Renal pelvis (tissue), 4 donors: ENCODE results near the gene MAMLD1. TPM values are rescaled to one million over a fixed set of nuclear protein-coding genes. Genes with fewer than 3 reads are reported as not detected.

Experiments
- DNase-seq: peaks from one replicate; pipeline ENCODE4 v3.0.0-alpha.2; 2013
- polyA plus RNA-seq, 3 donors: library from polyadenylated mRNA; unstranded; fragments of 120-200 nt; gene quantifications; one replicate each; pipeline ENCODE4 v1.2.1, GENCODE V29; 2013; ENCODE audit not compliant: insufficient read length in 3 of 3

Gene MAMLD1
- polyA plus RNA-seq, 3 donors = 6.8 to 7.5 (median 6.8) TPM

GRCh38 chrX:150530821-150531220, 167.7 kb downstream of the MAMLD1 start:
- no peak for DNase-seq

- DNase-seq = no peak
Measured at GRCh38 chrX:150531467-150531866, 168.3 kb downstream of the MAMLD1 start.

GRCh38 chrX:150533863-150534262, 170.7 kb downstream of the MAMLD1 start:
- DNase-seq = no peak

GRCh38 chrX:150536455-150537116, 173.5 kb downstream of the MAMLD1 start:
- DNase-seq = no peak

GRCh38 chrX:150537851-150538250, 174.7 kb downstream of the MAMLD1 start:
- DNase-seq = no peak

- no peak for DNase-seq
Measured at GRCh38 chrX:150540965-150541364, 177.8 kb downstream of the MAMLD1 start.

DNA sequence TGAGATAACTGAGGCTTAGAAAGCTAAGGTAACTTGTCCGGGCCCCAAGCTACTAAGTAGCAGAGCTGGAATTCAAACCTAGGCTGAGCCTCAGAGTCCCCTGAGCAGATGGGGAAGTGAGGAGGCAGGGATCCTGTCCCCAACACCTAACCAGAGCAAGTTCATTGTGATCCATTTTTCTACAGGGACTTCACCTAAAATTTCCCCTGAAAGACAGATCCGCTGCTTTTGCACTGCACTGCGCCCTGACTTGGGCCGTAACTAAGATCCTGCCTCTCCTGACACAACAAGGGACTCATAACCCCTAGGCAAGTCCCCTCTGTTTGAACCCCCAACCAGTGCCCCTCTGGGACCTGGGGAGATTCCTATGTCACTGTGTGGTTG, 179.7 kb downstream of the MAMLD1 start:
- no peak for DNase-seq

- DNase-seq = no peak
Measured at GRCh38 chrX:150543230-150544155, 180.4 kb downstream of the MAMLD1 start.

DNA sequence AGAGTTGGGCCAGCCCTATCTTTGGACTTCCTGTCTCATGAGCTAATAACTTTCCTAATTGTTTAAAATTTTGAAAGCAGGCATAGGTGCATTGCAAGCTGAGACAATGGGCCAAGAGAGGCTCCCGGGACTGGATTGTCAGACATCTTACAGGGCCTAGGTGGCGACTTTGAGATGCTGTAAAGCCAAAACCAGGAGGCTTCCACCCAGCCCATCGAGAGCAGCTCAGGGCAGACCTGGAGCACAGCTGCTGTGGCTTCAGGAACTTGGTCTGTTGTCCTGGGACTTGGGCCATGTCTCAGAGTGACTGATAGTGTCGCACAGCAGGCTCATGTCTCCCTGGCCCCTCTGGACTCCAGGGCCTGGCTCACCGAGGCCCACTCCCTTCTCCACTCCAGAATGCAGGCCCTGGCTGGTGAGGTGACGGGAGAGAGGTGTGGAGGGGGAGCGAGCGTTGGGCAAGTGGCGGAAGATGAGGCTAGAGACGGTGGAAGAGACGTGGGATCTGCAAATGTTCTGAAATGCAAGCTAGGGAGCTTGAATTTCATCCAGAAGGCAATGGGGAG, 181.2 kb downstream of the MAMLD1 start:
- no peak for DNase-seq

- no peak for DNase-seq
Measured at GRCh38 chrX:150544835-150545770, 182.0 kb downstream of the MAMLD1 start.

DNA sequence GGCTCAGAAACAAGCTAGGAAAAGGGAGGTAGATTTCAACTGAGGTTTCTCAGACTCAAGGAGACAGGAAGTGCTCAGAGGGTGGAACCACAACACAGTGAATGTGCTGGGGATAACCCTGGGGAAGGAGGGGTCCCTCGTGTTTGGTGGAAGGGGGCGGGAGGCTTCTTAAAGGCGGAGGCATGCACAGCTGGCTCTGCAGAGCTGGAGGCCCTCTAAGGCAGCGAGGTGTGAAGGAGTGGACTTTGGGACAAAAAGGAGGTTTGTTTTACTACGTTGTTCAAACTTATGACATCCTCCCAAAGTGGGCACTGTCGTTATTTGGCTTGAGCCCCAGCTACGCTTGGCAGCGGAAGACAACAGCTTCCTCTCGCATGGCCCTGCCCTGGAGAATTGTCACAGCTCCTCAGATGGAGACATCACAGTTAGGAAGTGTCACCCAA, 183.6 kb downstream of the MAMLD1 start:
- DNase-seq = no peak

- DNase-seq = no peak
Measured at GRCh38 chrX:150547375-150548115, 184.4 kb downstream of the MAMLD1 start.

DNA sequence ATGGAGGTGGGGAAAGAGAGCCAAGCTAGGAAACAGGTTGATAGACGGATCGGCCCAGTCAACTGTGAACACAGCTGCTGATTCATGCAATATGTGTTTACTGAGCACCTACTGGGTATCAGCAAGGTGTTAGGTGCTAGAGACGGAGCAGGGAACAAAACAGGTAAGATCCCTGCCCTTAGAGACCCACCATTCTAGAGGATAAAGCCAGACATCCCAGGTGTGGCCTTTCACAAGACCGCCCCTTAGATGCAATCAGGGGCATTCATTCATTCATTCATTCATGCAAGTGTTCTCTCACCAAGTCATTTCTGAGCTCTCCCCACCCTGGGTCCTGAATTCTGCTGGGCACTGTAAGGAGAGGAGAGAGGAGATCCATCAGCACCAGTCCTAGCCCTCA, 185.1 kb downstream of the MAMLD1 start:
- no peak for DNase-seq

DNA sequence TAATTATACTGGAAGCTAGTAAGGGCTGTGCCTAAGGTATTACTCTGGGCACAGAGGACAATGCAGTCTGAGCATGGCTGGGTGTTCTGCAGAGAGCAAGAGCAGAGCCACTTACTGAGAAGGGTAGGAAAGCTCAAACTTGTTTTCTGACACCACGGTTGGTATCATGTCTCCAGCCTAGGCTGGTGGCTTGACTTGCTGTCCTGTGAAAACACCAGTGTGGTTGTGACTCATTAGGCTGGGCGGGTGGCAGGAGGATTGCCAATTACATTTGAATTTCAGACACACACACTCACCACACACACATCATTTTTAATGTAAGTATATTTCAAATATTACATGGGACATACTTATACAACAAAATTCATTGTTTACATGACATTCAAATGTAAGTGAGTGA, 185.6 kb downstream of the MAMLD1 start:
- DNase-seq = no peak

DNA sequence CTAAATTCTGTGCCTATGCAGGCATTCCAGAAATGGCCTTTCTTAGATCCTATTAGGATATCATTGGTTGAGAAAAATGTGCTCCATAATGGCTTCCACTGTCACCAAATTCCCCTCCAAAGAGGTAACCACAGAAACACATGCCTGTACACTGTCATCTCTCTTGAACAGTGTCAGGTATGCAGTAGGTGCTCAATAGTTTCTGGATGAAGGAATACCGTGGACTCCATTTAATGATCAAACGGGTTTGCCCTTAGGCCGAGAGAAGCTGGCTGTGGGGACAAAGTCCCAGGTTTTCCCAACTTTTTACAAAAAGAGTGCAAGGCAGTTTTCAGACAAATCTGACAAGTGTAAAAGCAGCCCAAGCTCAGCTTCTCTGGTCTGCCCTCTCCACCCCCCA, 188.8 kb downstream of the MAMLD1 start:
- DNase-seq = no peak

GRCh38 chrX:150558424-150558823, 195.3 kb downstream of the MAMLD1 start:
- no peak for DNase-seq

Other genes with a start within 250 kb of the MAMLD1 start
- 10 to 100 TPM in 2 of 3 donors, 1 to 10 TPM in 1; 9.8 to 13.7 (median 13.7) TPM for gene MTM1, start 205.3 kb downstream of the MAMLD1 start, polyA plus RNA-seq